Endothelial cell of umbilical vein (primary cell): ENCODE measurements around the gene TLR4. TPM values are rescaled to one million over a fixed set of nuclear protein-coding genes. Genes with fewer than 3 reads are reported as not detected.

Experiments used
- BruUV-seq: library from RNA; stranded (reverse); fragments of 400-500 nt; replicated peaks from 2 replicates; lab custom pipeline; 2021; lab: Mats Ljungman, UMichigan
- CTCF ChIA-PET: fragments of 300-600, 350-600 bp; sonication (Branson Sonifier 250); formaldehyde crosslinking; loops from one replicate; lab custom pipeline; 2021; ENCODE audit warnings: antibody characterized with exemption, inconsistent platforms; lab: Charles Lee
- POLR2A ChIA-PET: fragments of 300-600, 350-600 bp; sonication (Branson Sonifier 250); formaldehyde crosslinking; loops from one replicate; lab custom pipeline; 2021; ENCODE audit warnings: antibody characterized with exemption, inconsistent platforms; lab: Charles Lee
- DNase-seq: peaks from one replicate; pipeline ENCODE4 v3.0.0-alpha.2; 2011; ENCODE audit warnings: low read depth, low spot score
- FAIRE-seq: peaks from 2 replicates; lab custom pipeline; 2011; peaks lifted over from hg19 to GRCh38; lab: Jason Lieb, UNC
- H2AFZ ChIP-seq: 2 replicates; pipeline ENCODE4 v1.6.0; 2012; ENCODE audit warnings: low read depth, low read length, control low read depth, inconsistent platforms
- H3K27ac ChIP-seq: 2 replicates; pipeline ENCODE4 v1.5.1; 2011; ENCODE audit warnings: low read depth, mild to moderate bottlenecking, control low read depth, low read length, moderate library complexity; ENCODE audit not compliant: insufficient read depth
- H3K27me3 ChIP-seq, 2 experiments: 2 replicates each; pipeline versions ENCODE4 v1.6.0 to v1.6.1; 2011; ENCODE audit warnings: low read length in 2 of 2, mixed read lengths in 1 of 2; ENCODE audit not compliant: control insufficient read depth in 2 of 2, insufficient read depth in 2 of 2
- H3K36me3 ChIP-seq, 2 experiments: 2 replicates in 1 of 2; 3 replicates in 1 of 2; pipeline ENCODE4 v1.5.1; 2011; ENCODE audit warnings: low read length in 2 of 2, mild to moderate bottlenecking in 1 of 2, moderate library complexity in 1 of 2; ENCODE audit not compliant: control insufficient read depth in 2 of 2, insufficient read depth in 2 of 2; ENCODE audit errors: extremely low read depth in 1 of 2
- H3K4me1 ChIP-seq: 3 replicates; pipeline ENCODE4 v1.5.1; 2011; ENCODE audit warnings: mild to moderate bottlenecking, low read length; ENCODE audit not compliant: control insufficient read depth, insufficient read depth; ENCODE audit errors: extremely low read depth
- H3K4me2 ChIP-seq: 2 replicates; pipeline ENCODE4 v1.6.1; 2011; ENCODE audit warnings: low read length, control low read depth, mixed read lengths; ENCODE audit not compliant: insufficient read depth
- H3K4me3 ChIP-seq, 3 experiments: fragments of 200-600 bp in 1 of 3; sonication (generic), shearing (Covaris generic) in 1 of 3; replicated peaks in 1 of 3; 2 replicates each; pipeline ENCODE4 v1.5.1; 2011 to 2016; ENCODE audit warnings: control low read depth in 3 of 3, low read length in 3 of 3, mild to moderate bottlenecking in 2 of 3, inconsistent platforms in 1 of 3, low read depth in 1 of 3, moderate library complexity in 1 of 3; ENCODE audit not compliant: insufficient read depth in 1 of 3
- H3K79me2 ChIP-seq: 2 replicates; pipeline ENCODE4 v1.6.0; 2012; ENCODE audit warnings: low read length, inconsistent platforms; ENCODE audit not compliant: control insufficient read depth, insufficient read depth
- H3K9ac ChIP-seq: replicated peaks from 2 replicates; pipeline ENCODE3; 2011; ENCODE audit warnings: low read length, control low read depth; ENCODE audit not compliant: insufficient read depth; ENCODE audit errors: extremely low read depth
- H3K9me1 ChIP-seq: replicated peaks from 3 replicates; pipeline ENCODE4 v1.6.0; 2011; ENCODE audit warnings: mild to moderate bottlenecking, low read length; ENCODE audit not compliant: control insufficient read depth, insufficient read depth; ENCODE audit errors: extremely low read depth
- H3K9me3 ChIP-seq: replicated peaks from 2 replicates; pipeline ENCODE4 v1.5.1; 2012; ENCODE audit warnings: low read length, inconsistent platforms; ENCODE audit not compliant: control insufficient read depth, insufficient read depth
- H4K20me1 ChIP-seq: replicated peaks from 2 replicates; pipeline ENCODE3; 2011; ENCODE audit warnings: mild to moderate bottlenecking, low read length; ENCODE audit not compliant: control insufficient read depth, insufficient read depth; ENCODE audit errors: extremely low read depth
- FOS ChIP-seq: IDR thresholded peaks from 2 replicates; pipeline ENCODE4 v1.6.1; 2011; ENCODE audit warnings: mild to moderate bottlenecking, low read length, moderate library complexity, borderline replicate concordance; ENCODE audit not compliant: insufficient read depth
- GATA2 ChIP-seq: IDR thresholded peaks from 2 replicates; pipeline ENCODE4 v1.7.0; 2011; ENCODE audit warnings: low read depth, mild to moderate bottlenecking, moderate library complexity, mixed read lengths, low read length; ENCODE audit not compliant: insufficient read length, insufficient read depth
- JUN ChIP-seq: IDR thresholded peaks from 2 replicates; pipeline ENCODE4 v1.6.1; 2011; ENCODE audit warnings: borderline replicate concordance, low read depth; ENCODE audit not compliant: insufficient read length, insufficient read depth
- MAX ChIP-seq: IDR thresholded peaks from 2 replicates; pipeline ENCODE4 v1.6.1; 2011; ENCODE audit not compliant: insufficient read depth, insufficient read length
- MYC ChIP-seq: IDR thresholded peaks from one replicate; pipeline ENCODE4 v1.6.1; 2011; ENCODE audit warnings: mild to moderate bottlenecking, low read depth, low read length
- POLR2A ChIP-seq: IDR thresholded peaks from 2 replicates; pipeline ENCODE4 v1.6.1; 2012; ENCODE audit warnings: low read depth, mild to moderate bottlenecking, control low read depth, low read length
- POLR2AphosphoS5 ChIP-seq: IDR thresholded peaks from 2 replicates; pipeline ENCODE4 v1.6.1; 2012; ENCODE audit warnings: low read depth, mild to moderate bottlenecking, control low read depth, low read length, moderate library complexity; ENCODE audit not compliant: insufficient read depth
- dilution Hi-C: fragments of 300-500 bp; cut with MboI; formaldehyde crosslinking; loops from one replicate; pipeline ENCODE4 v1.15.0; 2019; ENCODE audit warnings: low sequenced_read_pairs; ENCODE audit not compliant: extremely low pct_ligation_motif_present
- intact Hi-C: fragments of 100-400 bp; cut with micrococcal nuclease; formaldehyde crosslinking; loops from one replicate; pipeline ENCODE4 v1.10.0; 2022
- polyA plus RNA-seq, 4 experiments: library from polyadenylated mRNA; depleted of rRNA in 3 of 4; stranded (reverse) in 3 of 4; unstranded in 1 of 4; fragments of >200 nt; gene quantifications; 2 replicates each; pipeline versions ENCODE4 v1.2.1 to v1.2.3, GENCODE V29; 2011 to 2012; ENCODE audit warnings: missing spikeins in 1 of 4
- total RNA-seq: library from RNA; stranded (reverse); gene quantifications from 2 replicates; pipeline ENCODE4 v1.2.3, GENCODE V29; 2021
- TF ChIP-seq, protein P1 (sequence below), 2 donors: IDR thresholded peaks; 1 replicate in 1 of 2; 2 replicates in 1 of 2; pipeline ENCODE4 v1.5.1; 2011; ENCODE audit warnings: low read length in 2 of 2, mild to moderate bottlenecking in 2 of 2, moderate library complexity in 2 of 2, control low read depth in 1 of 2, inconsistent platforms in 1 of 2, low read depth in 1 of 2; ENCODE audit not compliant: insufficient read depth in 1 of 2; ENCODE audit errors: extremely low read depth in 1 of 2

Gene TLR4
- total and polyA plus RNA-seq, 2 donors (not counting 3 experiments of a cell fraction or from before 2014, with no cell fraction given), result 18.2 to 38.6 TPM

- peak overlapping the region; percentile 85 for H3K27ac ChIP-seq
These were observed 25.3 kb upstream of the TLR4 start for GRCh38 chr9:117678871-117679270.

More at GRCh38 chr9:117678871-117679270, 25.3 kb upstream of the TLR4 start:
- H3K36me3 ChIP-seq, result no peaks in the 10 kb centered on the region
- peak; percentile 72 for FAIRE-seq
- no peaks in the 10 kb centered on the region for H3K9me3 ChIP-seq
- peak overlapping the region; percentile 78 for H3K9ac ChIP-seq
- peak overlapping the region; percentile 53 for H2AFZ ChIP-seq
- DNase-seq, result peak; percentile 82
- H3K4me2 ChIP-seq, result peak overlapping the region; percentile 100
- H3K4me3 ChIP-seq, result peak overlapping the region in 2 of 3 experiments; percentile 43 to 68
- H3K79me2 ChIP-seq, result no peaks in the 10 kb centered on the region
- dilution Hi-C loops, result no loop called here
- TF ChIP-seq, protein P1, sequence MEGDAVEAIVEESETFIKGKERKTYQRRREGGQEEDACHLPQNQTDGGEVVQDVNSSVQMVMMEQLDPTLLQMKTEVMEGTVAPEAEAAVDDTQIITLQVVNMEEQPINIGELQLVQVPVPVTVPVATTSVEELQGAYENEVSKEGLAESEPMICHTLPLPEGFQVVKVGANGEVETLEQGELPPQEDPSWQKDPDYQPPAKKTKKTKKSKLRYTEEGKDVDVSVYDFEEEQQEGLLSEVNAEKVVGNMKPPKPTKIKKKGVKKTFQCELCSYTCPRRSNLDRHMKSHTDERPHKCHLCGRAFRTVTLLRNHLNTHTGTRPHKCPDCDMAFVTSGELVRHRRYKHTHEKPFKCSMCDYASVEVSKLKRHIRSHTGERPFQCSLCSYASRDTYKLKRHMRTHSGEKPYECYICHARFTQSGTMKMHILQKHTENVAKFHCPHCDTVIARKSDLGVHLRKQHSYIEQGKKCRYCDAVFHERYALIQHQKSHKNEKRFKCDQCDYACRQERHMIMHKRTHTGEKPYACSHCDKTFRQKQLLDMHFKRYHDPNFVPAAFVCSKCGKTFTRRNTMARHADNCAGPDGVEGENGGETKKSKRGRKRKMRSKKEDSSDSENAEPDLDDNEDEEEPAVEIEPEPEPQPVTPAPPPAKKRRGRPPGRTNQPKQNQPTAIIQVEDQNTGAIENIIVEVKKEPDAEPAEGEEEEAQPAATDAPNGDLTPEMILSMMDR (IDR thresholded peaks at IDR 0.05; ENCODE audit: extremely low read depth in 1 of 2, insufficient read depth in 1 of 2, low read depth in 1 of 2, low read length in 2 of 2), result no peak
- peak; percentile 20 for TF ChIP-seq JUN
- no peak for TF ChIP-seq MAX
- no peak for TF ChIP-seq POLR2A
- no peak for TF ChIP-seq POLR2AphosphoS5
- no peak for TF ChIP-seq GATA2
- no peak for TF ChIP-seq MYC
- TF ChIP-seq FOS, result no peak
- CTCF ChIA-PET, result interaction anchor here (0.7 to 3.3 kb wide), 11 partner anchors 8 to 107 kb away, joined by 3 to 27 read pairs (median 5); partner anchors contain the start of gene TLR4
- intact Hi-C loops, result loop anchor here (1.0 to 10.0 kb wide), 6 partner anchors 12 to 846 kb away; partner anchors contain the start of gene TLR4
- H3K4me1 ChIP-seq, result peaks cover 45% of the 10 kb centered on the region
- H3K27me3 ChIP-seq, result no peaks in the 10 kb centered on the region
- H3K9me1 ChIP-seq, result no peaks in the 10 kb centered on the region
- no peaks in the 10 kb centered on the region for H4K20me1 ChIP-seq
- BruUV-seq, result TSS peak; percentile 19
- POLR2A ChIA-PET, result interaction anchor here (0.7 to 2.8 kb wide), 2 partner anchors 26 to 95 kb away, joined by 3 to 10 read pairs; partner anchors contain the start of gene TLR4
